Mesothelial cell of epicardium (in vitro differentiated cells): Measurements from ENCODE around the gene TBC1D22A. TPM values are rescaled to one million over a fixed set of nuclear protein-coding genes. Genes with fewer than 3 reads are reported as not detected.

ENCODE experiments used
- DNase-seq, 2 experiments: peaks; one replicate each; pipeline ENCODE4 v3.0.0; 2021; ENCODE audit warnings: low spot score in 2 of 2; ENCODE audit not compliant: unreplicated experiment in 2 of 2
- H3K27ac Mint-ChIP-seq: 2 replicates; pipeline ENCODE4 v1.8.0; 2021; ENCODE audit warnings: mixed read lengths
- H3K27me3 Mint-ChIP-seq: 2 replicates; pipeline ENCODE4 v1.8.0; 2021; ENCODE audit warnings: low read depth, mixed read lengths
- H3K36me3 Mint-ChIP-seq: 2 replicates; pipeline ENCODE4 v1.8.0; 2021; ENCODE audit warnings: mixed read lengths
- H3K4me1 Mint-ChIP-seq: 2 replicates; pipeline ENCODE4 v1.8.0; 2021; ENCODE audit warnings: mixed read lengths
- H3K4me3 Mint-ChIP-seq: 2 replicates; pipeline ENCODE4 v1.8.0; 2021; ENCODE audit warnings: mild to moderate bottlenecking, moderate library complexity, mixed read lengths
- H3K9me3 Mint-ChIP-seq: 2 replicates; pipeline ENCODE4 v1.8.0; 2021; ENCODE audit warnings: mixed read lengths
- CTCF ChIP-seq: fragments of 200-600 bp; sonication (generic); IDR thresholded peaks from one replicate; pipeline ENCODE4 v1.5.0; 2021; ENCODE audit warnings: antibody characterized with exemption; ENCODE audit not compliant: unreplicated experiment
- total RNA-seq: library from RNA; stranded (reverse); gene quantifications from 3 replicates; pipeline ENCODE4 v1.2.1, GENCODE V29; 2021

TBC1D22A gene
- total RNA-seq, 1 donor from 2014 or later, result 26.6 TPM

GRCh38 chr22:47093720-47094119 lies 331.3 kb downstream of the TBC1D22A start:
- H3K27me3 Mint-ChIP-seq, result no peaks in the 10 kb centered on the region
- H3K36me3 Mint-ChIP-seq, result peaks cover 8% of the 10 kb centered on the region
- TF ChIP-seq CTCF, result no peak
- no peak overlapping the region for H3K27ac Mint-ChIP-seq
- no peak overlapping the region for H3K4me3 Mint-ChIP-seq
- no peak for DNase-seq
- H3K4me1 Mint-ChIP-seq, result peaks cover 26% of the 10 kb centered on the region
- H3K9me3 Mint-ChIP-seq, result peaks cover 11% of the 10 kb centered on the region

GRCh38 chr22:47094861-47095330 lies 332.4 kb downstream of the TBC1D22A start:
- peaks cover 8% of the 10 kb centered on the region for H3K36me3 Mint-ChIP-seq
- peaks cover 11% of the 10 kb centered on the region for H3K9me3 Mint-ChIP-seq
- H3K4me1 Mint-ChIP-seq, result peaks cover 26% of the 10 kb centered on the region
- DNase-seq, result no peak
- no peak for TF ChIP-seq CTCF
- H3K27me3 Mint-ChIP-seq, result no peaks in the 10 kb centered on the region
- no peak overlapping the region for H3K27ac Mint-ChIP-seq
- H3K4me3 Mint-ChIP-seq, result no peak overlapping the region

- TF ChIP-seq CTCF, result no peak
- Mint-ChIP-seq H3K4me3 (no peak overlapping the region), H3K27me3 (no peaks in the 10 kb centered on the region), H3K27ac (no peak overlapping the region), H3K4me1 (peaks cover 23% of the 10 kb centered on the region), H3K9me3 (peaks cover 11% of the 10 kb centered on the region), H3K36me3 (peaks cover 8% of the 10 kb centered on the region)
- DNase-seq, result peak in 1 of 2 experiments; percentile 22
Measured at GRCh38 chr22:47095395-47096122, 333.1 kb downstream of the TBC1D22A start.

- H3K27ac Mint-ChIP-seq, result no peak overlapping the region
- H3K36me3 Mint-ChIP-seq, result peaks cover 5% of the 10 kb centered on the region
- DNase-seq, result no peak
- no peak overlapping the region for H3K4me3 Mint-ChIP-seq
- H3K27me3 Mint-ChIP-seq, result no peaks in the 10 kb centered on the region
- peaks cover 8% of the 10 kb centered on the region for H3K9me3 Mint-ChIP-seq
- peaks cover 6% of the 10 kb centered on the region for H3K4me1 Mint-ChIP-seq
- no peak for TF ChIP-seq CTCF
Measured at GRCh38 chr22:47098121-47098520, 335.7 kb downstream of the TBC1D22A start.

- peaks cover 9% of the 10 kb centered on the region for H3K4me1 Mint-ChIP-seq
- no peaks in the 10 kb centered on the region for H3K27me3 Mint-ChIP-seq
- no peak overlapping the region for H3K27ac Mint-ChIP-seq
- peaks cover 8% of the 10 kb centered on the region for H3K9me3 Mint-ChIP-seq
- no peak for DNase-seq
- peaks cover 5% of the 10 kb centered on the region for H3K36me3 Mint-ChIP-seq
- no peak overlapping the region for H3K4me3 Mint-ChIP-seq
- no peak for TF ChIP-seq CTCF
Measured at GRCh38 chr22:47098554-47098953, 336.1 kb downstream of the TBC1D22A start.
